ENCODE data around the gene IQCH. TPM values are rescaled to one million over a fixed set of nuclear protein-coding genes. Genes with fewer than 3 reads are reported as not detected.

IQCH gene
- polyA plus RNA-seq, 1 donor (not counting 4 experiments of a cell fraction or from before 2014, with no cell fraction given) = 2.6 TPM

DNA sequence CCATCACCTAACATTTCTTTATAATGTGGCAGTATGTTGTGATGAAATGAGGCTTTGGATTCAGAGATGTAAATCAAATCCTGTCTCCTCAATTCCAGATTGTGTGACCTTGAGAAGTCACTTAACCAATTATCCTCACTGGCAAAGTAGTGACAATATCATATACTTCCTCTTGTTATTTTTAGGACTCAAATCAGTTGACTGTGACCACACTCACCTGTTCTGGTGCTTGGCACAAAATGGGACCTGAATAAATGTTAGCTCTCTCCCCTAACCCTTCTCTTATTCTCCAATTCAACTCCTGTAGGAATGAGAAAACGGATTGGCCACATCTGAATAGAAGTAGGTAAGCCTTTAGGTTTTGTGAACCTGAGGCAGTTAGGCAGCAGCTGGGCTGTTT is 42.1 kb downstream of the IQCH start:
- no peaks in the 10 kb centered on the region for H3K4me1 ChIP-seq (ENCODE audit: control insufficient read depth, extremely low read depth, insufficient read depth, low read length)

DNA sequence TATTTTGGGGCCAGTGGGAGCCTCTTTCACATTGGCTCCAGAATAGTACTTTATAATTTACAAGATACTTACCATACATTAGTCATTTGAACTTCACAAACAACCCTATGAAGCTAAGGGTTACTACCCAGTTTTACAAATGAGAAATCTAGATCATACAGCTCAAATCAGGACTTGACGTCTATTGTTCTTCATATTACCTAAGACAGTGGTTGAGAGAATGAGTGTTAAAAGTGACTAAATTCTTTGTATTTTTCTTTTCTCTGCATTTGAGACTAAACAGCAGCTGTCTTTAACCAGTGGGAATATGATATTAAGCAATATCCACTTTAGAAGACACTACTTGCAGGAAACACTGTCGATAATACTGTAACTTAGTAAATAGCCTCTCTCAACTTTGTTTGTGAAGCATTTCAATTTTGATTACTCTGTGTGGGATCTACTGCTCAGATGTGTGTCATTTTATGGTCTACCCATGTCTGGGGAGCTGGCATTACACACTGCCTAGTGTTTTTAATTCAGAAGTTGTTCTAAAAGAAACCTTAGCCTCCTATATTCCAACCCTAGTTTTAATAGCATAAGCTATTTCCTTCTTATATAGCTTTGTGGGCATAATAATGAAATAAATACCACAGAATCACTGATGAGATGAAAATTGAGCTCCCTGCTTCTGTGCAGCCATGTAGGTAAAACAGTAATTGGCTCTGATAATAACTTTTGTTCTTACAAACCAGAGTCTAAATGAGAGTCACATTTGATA is 45.9 kb downstream of the IQCH start:
- Histone ChIP-seq H3K36me3 (ENCODE audit: control insufficient read depth in 2 of 2, extremely low read depth in 1 of 2, insufficient read depth in 2 of 2, low read length in 2 of 2) (no peaks in the 10 kb centered on the region), H3K9me3 (ENCODE audit: control insufficient read depth, low read depth, low read length) (no peaks in the 10 kb centered on the region), H3K4me1 (ENCODE audit: control insufficient read depth, extremely low read depth, insufficient read depth, low read length) (no peaks in the 10 kb centered on the region), H3K4me2 (ENCODE audit: control insufficient read depth, extremely low read depth, insufficient read depth, low read depth, low read length) (no peak overlapping the region), H3K4me3 (ENCODE audit: control insufficient read depth in 2 of 3, extremely low read depth in 1 of 3, insufficient read depth in 2 of 3, low read depth in 1 of 3, low read length in 3 of 3) (no peak overlapping the region), H3K9me1 (ENCODE audit: control insufficient read depth, extremely low read depth, insufficient read depth, low read length) (no peaks in the 10 kb centered on the region), H2AFZ (ENCODE audit: control insufficient read depth, low read length) (no peak overlapping the region), H3K79me2 (ENCODE audit: control insufficient read depth, insufficient read depth, low read length) (no peaks in the 10 kb centered on the region), H3K9ac (ENCODE audit: control insufficient read depth, extremely low read depth, insufficient read depth, low read length) (no peak overlapping the region), H3K27me3 (ENCODE audit: control insufficient read depth, extremely low read depth, insufficient read depth, low read length) (no peaks in the 10 kb centered on the region), H3K27ac (ENCODE audit: control insufficient read depth, insufficient read depth, low read length) (no peak overlapping the region), H4K20me1 (ENCODE audit: control insufficient read depth, extremely low read depth, insufficient read depth, low read length) (no peaks in the 10 kb centered on the region)
- dilution Hi-C loops (cut with MboI; ENCODE audit: extremely low pct_ligation_motif_present, low sequenced_read_pairs) = no loop called here
- FAIRE-seq (no peak), DNase-seq (ENCODE audit: low read depth, low spot score) (no peak)
- TF ChIP-seq, protein P1, sequence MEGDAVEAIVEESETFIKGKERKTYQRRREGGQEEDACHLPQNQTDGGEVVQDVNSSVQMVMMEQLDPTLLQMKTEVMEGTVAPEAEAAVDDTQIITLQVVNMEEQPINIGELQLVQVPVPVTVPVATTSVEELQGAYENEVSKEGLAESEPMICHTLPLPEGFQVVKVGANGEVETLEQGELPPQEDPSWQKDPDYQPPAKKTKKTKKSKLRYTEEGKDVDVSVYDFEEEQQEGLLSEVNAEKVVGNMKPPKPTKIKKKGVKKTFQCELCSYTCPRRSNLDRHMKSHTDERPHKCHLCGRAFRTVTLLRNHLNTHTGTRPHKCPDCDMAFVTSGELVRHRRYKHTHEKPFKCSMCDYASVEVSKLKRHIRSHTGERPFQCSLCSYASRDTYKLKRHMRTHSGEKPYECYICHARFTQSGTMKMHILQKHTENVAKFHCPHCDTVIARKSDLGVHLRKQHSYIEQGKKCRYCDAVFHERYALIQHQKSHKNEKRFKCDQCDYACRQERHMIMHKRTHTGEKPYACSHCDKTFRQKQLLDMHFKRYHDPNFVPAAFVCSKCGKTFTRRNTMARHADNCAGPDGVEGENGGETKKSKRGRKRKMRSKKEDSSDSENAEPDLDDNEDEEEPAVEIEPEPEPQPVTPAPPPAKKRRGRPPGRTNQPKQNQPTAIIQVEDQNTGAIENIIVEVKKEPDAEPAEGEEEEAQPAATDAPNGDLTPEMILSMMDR (optimal IDR thresholded peaks at IDR 0.05 in 1 of 3, IDR thresholded peaks at IDR 0.05 in 1 of 3, conservative IDR thresholded peaks at IDR 0.05 in 1 of 3; ENCODE audit: extremely low read depth in 1 of 3, insufficient read depth in 2 of 3, low read length in 3 of 3) = no peak
- TF ChIP-seq EZH2 (IDR thresholded peaks at IDR 0.05; ENCODE audit: low read length) = no peak

More for the DNA sequence above, 42.1 kb downstream of the IQCH start:
- H3K4me3 ChIP-seq (ENCODE audit: control insufficient read depth in 2 of 3, extremely low read depth in 1 of 3, insufficient read depth in 2 of 3, low read depth in 1 of 3, low read length in 3 of 3) = no peak overlapping the region
- H3K36me3 ChIP-seq (ENCODE audit: control insufficient read depth in 2 of 2, extremely low read depth in 1 of 2, insufficient read depth in 2 of 2, low read length in 2 of 2) = no peaks in the 10 kb centered on the region
- no peak overlapping the region for H3K4me2 ChIP-seq (ENCODE audit: control insufficient read depth, extremely low read depth, insufficient read depth, low read depth, low read length)
- H4K20me1 ChIP-seq (ENCODE audit: control insufficient read depth, extremely low read depth, insufficient read depth, low read length) = no peaks in the 10 kb centered on the region
- no peaks in the 10 kb centered on the region for H3K27me3 ChIP-seq (ENCODE audit: control insufficient read depth, extremely low read depth, insufficient read depth, low read length)
- dilution Hi-C loops (cut with MboI; ENCODE audit: extremely low pct_ligation_motif_present, low sequenced_read_pairs) = no loop called here
- no peak overlapping the region for H3K9ac ChIP-seq (ENCODE audit: control insufficient read depth, extremely low read depth, insufficient read depth, low read length)
- DNase-seq (ENCODE audit: low read depth, low spot score) = no peak
- H3K27ac ChIP-seq (ENCODE audit: control insufficient read depth, insufficient read depth, low read length) = no peak overlapping the region
- H3K9me3 ChIP-seq (ENCODE audit: control insufficient read depth, low read depth, low read length) = no peaks in the 10 kb centered on the region
- no peaks in the 10 kb centered on the region for H3K9me1 ChIP-seq (ENCODE audit: control insufficient read depth, extremely low read depth, insufficient read depth, low read length)
- TF ChIP-seq EZH2 (IDR thresholded peaks at IDR 0.05; ENCODE audit: low read length) = no peak
- TF ChIP-seq, protein P1 (optimal IDR thresholded peaks at IDR 0.05 in 1 of 3, IDR thresholded peaks at IDR 0.05 in 1 of 3, conservative IDR thresholded peaks at IDR 0.05 in 1 of 3; ENCODE audit: extremely low read depth in 1 of 3, insufficient read depth in 2 of 3, low read length in 3 of 3) = no peak
- no peak for FAIRE-seq
- no peaks in the 10 kb centered on the region for H3K79me2 ChIP-seq (ENCODE audit: control insufficient read depth, insufficient read depth, low read length)
- H2AFZ ChIP-seq (ENCODE audit: control insufficient read depth, low read length) = no peak overlapping the region
